ENCODE data around the gene MMGT1.

The MMGT1 gene

DNA sequence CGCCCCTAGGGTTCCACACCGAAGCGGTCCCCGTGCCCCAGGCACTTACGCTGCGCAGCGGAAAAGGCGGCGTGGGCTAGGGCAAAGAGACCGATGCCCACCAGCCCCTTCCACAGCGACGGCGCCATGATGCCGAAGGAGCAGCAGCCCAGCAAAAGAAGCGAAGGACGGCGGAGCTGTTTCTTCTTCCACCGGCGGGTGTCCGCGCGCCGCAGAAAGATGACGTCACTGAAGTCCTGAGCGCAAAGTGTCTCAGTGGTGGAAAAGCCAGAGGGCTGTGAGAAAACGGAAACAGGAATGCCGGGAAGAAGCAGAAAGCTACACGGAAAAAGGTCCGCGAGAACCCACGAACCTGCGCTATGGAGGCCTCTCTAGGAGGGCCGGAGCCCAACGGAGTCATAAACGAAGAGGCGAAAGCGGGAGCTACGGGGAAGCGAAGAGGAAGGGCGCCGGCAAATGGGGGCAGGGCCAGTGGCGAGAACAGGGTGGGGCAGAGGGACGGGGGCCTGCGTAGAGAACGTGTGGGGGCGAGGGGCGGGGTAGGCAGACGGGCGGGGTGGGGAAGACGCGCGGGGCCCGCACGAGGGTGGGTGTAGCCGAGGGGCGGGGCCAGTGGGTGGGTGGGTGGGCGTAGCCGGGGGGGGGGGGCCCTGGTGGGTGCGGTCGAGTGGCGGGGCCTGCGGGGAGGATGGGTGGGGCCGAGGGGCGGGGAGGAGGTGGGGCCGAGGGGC lies at the start of gene MMGT1:
Gene MMGT1, minus strand, starts transcription at position 441 of the 731 bp plus-strand sequence. Its CDS starts 313 bp downstream, at position 128.
- DNase-seq (ENCODE audit: low spot score): peak; percentile 77

DNA sequence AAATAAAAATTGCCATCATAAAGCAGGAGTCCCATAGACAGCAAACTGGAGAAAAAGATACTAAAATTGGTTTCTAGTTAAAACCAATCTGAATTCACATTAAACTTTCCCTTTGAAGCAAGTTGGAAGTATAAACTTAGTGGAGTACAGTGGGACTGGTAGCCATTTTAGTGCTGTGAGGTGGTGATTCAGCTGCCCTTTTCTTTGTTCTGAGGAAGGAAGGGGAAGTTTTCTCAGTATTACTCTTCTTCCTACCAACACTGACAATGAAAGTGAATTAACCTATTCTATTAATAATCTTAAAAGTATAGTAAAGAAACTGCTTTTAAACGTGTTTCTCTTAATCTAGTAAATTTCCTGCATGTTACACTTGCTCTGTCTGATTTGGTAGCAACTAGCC lies 48.1 kb upstream of the MMGT1 start:
- DNase-seq (ENCODE audit: low spot score): no peak

GRCh38 chrX:136021160-136021559 lies 47.4 kb upstream of the MMGT1 start:
- no peak for DNase-seq (ENCODE audit: low spot score)

- peak; percentile 59 for DNase-seq (ENCODE audit: low spot score)
Observed at GRCh38 chrX:136019226-136019625, 45.4 kb upstream of the MMGT1 start.

- DNase-seq (ENCODE audit: low spot score): peak; percentile 18
Observed at GRCh38 chrX:136016881-136017280, 43.1 kb upstream of the MMGT1 start.

DNA sequence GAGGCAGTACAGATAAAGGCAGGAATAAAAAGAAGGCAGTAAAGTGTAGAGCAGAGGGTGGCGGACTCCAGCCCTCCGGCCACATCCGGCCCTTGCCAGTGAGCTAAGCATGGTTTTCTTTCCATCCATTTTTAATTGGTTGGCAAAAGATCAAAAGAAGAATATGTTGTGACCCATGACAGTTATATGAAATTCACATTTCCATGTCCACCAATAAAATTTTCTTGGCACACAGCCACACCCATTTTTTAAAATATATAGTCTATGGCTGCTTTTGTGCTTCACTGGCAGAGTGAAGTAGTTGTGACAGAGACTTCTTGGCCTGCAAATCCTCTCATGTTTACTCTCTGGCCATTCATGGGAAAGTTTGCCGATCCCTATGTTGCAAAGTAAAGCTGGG lies 41.2 kb upstream of the MMGT1 start:
- no peak for DNase-seq (ENCODE audit: low spot score)

DNA sequence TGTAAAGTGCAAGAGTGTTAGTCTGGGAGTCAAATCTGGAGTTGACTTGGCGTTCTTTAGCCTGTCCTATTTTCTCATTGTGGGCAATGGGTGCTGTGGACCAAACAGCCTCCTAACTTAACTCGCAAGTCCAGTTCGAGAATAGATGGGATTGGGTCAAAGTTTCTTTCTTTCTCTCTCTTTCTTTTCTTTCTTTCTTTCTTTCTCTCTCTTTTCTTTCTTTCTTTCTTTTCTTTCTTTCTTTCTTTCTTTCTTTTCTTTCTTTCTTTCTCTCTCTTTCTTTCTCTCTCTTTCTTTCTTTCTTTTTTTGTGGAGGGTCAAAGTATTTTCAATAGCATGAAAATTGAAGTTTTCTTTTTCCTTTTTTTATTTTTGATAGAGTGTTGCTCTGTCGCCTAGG lies 14.5 kb upstream of the MMGT1 start:
- no peak for DNase-seq (ENCODE audit: low spot score)

GRCh38 chrX:135985973-135986310 lies 12.2 kb upstream of the MMGT1 start:
- no peak for DNase-seq (ENCODE audit: low spot score)

DNA sequence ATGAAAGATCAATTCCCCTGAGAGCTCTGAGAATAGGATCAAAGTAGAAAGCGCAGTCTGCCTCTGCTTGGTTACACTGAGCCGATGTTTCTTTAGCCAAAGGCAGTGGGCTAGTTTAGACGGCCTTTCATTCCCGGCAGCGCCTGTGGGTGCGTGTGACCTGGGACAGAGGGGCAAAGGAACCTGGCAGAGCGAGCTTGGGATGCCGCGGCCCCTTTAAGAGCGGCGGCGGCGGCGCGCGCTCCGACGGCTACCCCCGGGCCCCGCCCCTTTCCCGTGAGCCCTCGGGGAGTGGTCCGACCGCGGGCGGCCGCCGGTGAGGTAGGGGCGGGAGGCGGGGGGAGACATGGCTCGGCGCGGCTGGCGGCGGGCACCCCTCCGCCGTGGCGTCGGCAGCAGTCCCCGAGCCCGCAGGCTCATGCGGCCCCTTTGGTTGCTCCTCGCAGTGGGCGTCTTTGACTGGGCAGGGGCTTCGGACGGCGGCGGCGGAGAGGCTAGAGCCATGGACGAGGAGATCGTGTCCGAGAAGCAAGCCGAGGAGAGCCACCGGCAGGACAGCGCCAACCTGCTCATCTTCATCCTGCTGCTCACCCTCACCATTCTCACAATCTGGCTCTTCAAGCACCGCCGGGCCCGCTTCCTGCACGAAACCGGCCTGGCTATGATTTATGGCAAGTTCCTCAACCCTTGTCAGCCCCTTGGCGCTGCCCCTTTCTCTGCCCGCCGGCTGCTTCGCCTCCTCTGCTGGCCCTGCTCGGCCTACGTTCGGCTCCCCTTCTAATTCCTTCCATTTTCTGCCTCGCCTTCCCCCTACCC lies 11.6 kb upstream of the MMGT1 start, which contains the start of gene SLC9A6:
Gene SLC9A6, plus strand, starts transcription at position 279 of the 816 bp plus-strand sequence. Its CDS starts 224 bp downstream, at position 503.
- DNase-seq (ENCODE audit: low spot score): peak; percentile 62

GRCh38 chrX:135984791-135985156 lies 11.0 kb upstream of the MMGT1 start:
- no peak for DNase-seq (ENCODE audit: low spot score)

GRCh38 chrX:135984256-135984655 lies 10.5 kb upstream of the MMGT1 start:
- DNase-seq (ENCODE audit: low spot score): no peak

GRCh38 chrX:135982860-135983259 lies 9.1 kb upstream of the MMGT1 start:
- no peak for DNase-seq (ENCODE audit: low spot score)

DNA sequence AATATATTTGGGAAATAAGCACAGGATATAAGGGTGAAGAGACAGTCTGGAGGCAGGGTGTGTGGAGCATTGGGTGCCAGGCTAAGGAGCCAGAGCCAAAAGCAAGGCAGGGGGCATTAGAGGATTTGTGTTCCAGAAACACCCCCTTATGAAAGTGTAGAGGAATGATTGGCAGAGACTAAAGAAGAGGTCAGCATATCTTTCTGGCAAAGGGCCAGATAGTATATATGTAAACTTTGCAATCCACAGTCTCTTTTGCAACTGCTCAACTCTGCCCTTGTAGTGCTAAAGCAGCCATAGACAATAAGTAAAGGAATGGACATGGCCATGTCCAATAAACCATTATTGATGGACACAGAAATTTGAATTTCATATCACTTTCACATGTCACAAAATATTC lies 7.9 kb upstream of the MMGT1 start:
- peak; percentile 19 for DNase-seq (ENCODE audit: low spot score)

DNA sequence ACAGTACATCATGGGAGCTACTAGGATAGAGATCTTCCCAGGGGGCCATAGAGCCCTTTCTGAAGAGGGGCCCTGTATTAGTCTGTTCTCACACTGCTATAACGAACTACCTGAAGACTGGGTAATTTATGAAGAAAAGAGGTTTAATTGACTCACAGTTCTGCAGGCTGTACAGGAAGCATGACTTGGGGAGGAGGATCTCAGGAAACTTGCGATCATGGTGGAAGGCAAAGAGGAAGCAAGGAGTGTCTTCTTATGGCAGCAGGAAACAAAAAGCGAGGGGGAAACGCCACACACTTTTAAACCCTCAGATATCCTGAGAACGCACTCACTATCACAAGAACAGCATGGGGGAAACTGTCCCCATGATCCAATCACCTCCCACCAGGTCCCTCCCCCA lies 7.2 kb upstream of the MMGT1 start:
- DNase-seq (ENCODE audit: low spot score): no peak

DNA sequence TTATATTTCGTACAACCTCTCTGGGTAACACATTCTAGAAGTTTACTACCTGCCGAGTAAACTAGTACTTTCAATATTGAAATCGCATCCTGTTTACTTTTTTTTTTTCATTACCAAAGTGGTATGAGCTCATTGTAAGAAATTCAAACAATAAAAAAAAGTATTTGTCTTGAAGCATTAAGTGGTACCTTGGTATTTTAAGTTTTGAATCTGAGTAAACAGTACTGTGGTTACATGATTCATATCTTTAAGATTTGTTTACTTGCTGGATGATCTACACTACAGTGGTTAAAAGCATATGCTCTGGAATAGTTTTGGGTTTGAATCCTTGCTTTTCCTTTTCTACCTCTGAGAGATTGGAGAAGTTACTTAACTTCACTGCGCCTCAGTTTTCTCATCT lies 3.8 kb upstream of the MMGT1 start:
- DNase-seq (ENCODE audit: low spot score): no peak

GRCh38 chrX:135975421-135975820 lies 1.6 kb upstream of the MMGT1 start:
- DNase-seq (ENCODE audit: low spot score): no peak

DNA sequence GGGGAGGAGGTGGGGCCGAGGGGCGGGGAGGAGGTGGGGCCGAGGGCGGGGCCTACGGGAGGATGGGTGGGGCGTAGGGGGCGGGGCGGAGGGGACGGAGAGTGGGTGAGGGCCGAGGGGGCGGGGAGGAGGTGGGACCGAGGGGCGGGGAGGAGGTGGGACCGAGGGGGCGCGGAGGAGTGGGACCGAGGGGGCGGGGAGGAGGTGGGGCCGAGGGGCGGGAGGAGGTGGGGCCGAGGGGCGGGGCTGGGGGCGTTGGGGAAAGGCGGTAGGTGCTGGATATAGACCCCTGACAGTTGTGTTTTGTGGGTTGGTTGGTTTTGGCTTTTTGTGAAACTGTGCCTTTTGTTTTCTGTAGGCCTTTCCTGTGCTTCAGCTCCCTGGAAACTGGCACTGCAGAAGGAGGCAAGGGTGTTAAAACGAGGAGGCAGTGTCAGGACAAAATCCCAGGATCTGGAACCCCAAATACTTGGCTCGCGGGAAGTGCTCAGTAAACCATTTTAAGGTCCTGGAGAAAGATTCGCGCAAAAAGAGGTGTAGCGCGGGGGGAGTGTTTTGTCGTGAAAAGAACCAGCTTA lies 580 bp upstream of the MMGT1 start:
- DNase-seq (ENCODE audit: low spot score): peak; percentile 41

- DNase-seq (ENCODE audit: low spot score): peak; percentile 45
Observed at GRCh38 chrX:135973025-135973547, 702 bp downstream of the MMGT1 start.

DNA sequence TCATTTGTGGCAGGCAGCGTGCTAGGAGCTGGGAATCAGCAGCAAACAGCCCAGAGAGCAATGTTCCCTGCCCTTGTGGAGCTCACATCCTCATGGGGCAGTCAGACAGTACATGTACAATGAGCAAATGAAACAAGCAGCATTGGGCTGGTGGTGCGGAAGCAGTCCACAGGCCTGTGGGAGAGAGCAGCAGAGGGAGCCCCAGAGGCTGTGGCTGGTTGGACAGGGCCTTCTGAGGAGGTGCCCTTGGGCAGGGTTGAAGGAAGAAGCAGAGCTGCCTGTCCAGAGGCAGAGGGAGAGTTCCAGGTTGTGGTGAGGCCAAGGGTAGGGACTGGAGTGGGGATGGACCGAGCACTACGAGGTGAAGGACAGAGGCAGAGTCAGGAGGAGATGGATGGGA lies 22.5 kb downstream of the MMGT1 start:
- no peak for DNase-seq (ENCODE audit: low spot score)

DNA sequence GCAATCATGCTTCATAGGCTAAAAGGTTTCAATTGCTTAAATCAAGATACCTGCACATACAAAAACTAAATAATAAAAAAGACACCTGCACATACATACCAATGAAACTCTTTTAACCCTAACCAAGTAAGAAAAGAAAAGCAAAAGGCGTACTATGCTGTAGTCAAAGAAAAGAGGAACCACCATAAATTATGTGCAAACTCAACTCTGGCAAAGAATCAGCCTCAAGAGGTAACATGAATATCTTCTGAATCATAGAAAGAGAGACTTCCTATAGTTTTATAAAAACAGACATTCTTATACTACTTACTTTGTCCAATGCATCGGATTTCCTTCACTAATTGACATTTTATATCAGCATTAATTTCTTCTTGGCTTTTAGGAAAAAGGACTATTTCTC lies 29.3 kb downstream of the MMGT1 start:
- no peak for DNase-seq (ENCODE audit: low spot score)

DNA sequence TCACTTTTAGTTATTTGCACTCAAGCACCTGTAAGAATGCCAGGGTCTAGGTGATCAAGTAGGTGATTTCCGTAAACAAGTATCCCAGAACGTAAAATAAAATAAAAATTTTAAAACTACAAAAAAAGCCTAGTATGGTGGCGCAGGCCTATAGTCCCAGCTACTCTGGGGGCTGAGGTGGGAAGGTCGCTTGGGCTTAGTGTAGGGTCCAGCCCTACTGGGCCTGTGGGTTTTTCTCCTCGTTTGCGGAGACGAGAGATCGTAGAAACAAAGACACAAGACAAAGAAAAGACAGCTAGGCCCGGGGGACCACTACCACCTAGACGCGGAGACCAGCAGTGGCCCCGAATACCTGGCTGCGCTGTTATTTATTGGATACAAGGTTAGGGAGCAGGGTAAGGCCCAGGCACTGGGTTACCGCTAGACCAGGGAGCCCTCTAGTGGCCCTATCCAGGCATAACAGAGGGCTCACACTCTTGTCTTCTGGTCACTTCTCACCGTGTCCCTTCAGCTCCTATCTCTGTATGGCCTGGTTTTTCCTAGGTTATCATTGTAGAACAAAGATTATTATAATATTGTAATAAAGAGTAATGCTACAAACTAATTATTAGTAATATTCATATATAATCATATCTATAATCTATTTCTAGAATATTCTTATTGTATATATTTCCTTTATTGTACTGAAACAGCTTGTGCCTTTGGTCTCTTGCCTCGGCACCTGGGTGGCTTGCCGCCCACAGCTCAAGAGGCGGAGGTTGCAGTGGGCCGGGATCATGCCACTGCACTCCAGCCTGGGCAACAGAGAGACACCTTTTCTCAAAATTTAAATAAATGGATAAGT lies 41.9 kb downstream of the MMGT1 start:
- DNase-seq (ENCODE audit: low spot score): peak; percentile 32

DNA sequence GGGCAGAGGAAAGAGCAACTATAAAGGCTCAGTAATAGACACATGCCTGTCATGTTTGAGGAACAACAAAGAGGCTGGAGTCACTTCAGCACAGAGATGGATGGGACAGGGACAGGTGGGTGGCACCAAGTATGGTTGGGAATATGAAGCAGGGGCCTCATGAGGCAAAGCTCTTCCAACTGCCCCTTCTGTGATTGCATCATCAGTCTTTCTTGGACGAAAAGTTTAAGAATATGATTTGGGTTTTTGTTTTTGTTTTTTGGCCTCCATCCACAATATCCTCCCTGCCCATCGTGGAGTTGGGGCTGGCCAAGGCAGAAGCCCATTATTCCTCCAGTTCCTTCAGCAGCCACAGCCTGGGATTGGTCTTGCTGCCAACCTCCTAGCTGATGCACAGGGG lies 45.9 kb downstream of the MMGT1 start:
- DNase-seq (ENCODE audit: low spot score): no peak
